Prostate gland (tissue), 2 donors: Measurements from ENCODE around the gene CRYBB2.

ENCODE experiments used
- POLR2A ChIP-seq: fragments of 450-650 bp; IDR thresholded peaks from one replicate; pipeline ENCODE4 v1.6.1; 2016; ENCODE audit warnings: antibody characterized with exemption, mild to moderate bottlenecking
- POLR2AphosphoS5 ChIP-seq: sonication (generic); formaldehyde crosslinking; IDR thresholded peaks from one replicate; pipeline ENCODE4 v1.6.1; 2017; ENCODE audit warnings: antibody characterized with exemption
- TF ChIP-seq, protein P1 (sequence below), 4 experiments: fragments of 200-600 bp in 2 of 4; fragments of 450-650 bp in 2 of 4; sonication (generic) in 2 of 4; IDR thresholded peaks; 1 replicate in 3 of 4; 2 replicates in 1 of 4; pipeline ENCODE4 v1.5.1; 2016 to 2019; ENCODE audit warnings: antibody characterized with exemption in 4 of 4, mild to moderate bottlenecking in 2 of 4, moderate library complexity in 2 of 4

DNA sequence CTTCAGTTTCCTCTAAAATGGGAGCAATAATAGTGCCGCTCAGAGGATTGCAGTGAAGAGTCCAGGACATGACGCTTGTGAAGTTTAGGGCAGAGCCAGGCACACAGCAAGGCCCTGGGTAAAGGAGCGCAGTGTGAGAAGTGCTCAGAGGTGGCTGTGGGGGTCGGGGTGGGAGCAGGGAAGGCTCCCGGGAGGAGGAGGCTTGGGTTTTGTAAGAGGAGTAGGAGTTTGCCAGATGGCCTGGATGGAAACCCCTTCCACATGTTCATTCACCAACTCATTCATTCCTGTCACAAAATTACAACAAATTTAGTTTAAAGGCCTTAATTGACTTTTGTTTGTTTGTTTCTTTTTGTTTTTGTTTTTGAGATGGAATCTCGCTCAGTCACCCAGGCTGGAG lies 17.0 kb downstream of the CRYBB2 start:
- TF ChIP-seq, protein P1, sequence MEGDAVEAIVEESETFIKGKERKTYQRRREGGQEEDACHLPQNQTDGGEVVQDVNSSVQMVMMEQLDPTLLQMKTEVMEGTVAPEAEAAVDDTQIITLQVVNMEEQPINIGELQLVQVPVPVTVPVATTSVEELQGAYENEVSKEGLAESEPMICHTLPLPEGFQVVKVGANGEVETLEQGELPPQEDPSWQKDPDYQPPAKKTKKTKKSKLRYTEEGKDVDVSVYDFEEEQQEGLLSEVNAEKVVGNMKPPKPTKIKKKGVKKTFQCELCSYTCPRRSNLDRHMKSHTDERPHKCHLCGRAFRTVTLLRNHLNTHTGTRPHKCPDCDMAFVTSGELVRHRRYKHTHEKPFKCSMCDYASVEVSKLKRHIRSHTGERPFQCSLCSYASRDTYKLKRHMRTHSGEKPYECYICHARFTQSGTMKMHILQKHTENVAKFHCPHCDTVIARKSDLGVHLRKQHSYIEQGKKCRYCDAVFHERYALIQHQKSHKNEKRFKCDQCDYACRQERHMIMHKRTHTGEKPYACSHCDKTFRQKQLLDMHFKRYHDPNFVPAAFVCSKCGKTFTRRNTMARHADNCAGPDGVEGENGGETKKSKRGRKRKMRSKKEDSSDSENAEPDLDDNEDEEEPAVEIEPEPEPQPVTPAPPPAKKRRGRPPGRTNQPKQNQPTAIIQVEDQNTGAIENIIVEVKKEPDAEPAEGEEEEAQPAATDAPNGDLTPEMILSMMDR (IDR thresholded peaks at IDR 0.05), result no peak
- TF ChIP-seq POLR2A (no peak), POLR2AphosphoS5 (no peak)
